Measurements from ENCODE around the gene ANO7. TPM values are rescaled to one million over a fixed set of nuclear protein-coding genes. Genes with fewer than 3 reads are reported as not detected.

Gene ANO7
- total and polyA plus RNA-seq, 2 of the 13 experiments (the other 11 are each of a cell fraction or from before 2014, with no cell fraction given), result 4.1 to 4.9 TPM

DNA sequence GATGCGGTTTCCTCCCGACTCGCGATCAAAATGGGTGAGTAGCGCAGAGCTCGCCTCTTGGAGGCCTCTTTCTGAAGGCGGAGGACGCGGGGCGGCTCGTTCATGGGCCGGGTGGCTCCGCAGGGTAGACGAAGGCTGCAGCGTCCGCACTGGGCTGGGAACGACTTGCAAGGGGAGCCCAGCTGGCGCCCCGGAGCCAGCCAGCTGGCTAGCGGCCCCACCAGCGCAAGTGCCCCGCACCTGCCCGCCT lies 38.9 kb upstream of the ANO7 start (continued):
- TF ChIP-seq, protein P1, sequence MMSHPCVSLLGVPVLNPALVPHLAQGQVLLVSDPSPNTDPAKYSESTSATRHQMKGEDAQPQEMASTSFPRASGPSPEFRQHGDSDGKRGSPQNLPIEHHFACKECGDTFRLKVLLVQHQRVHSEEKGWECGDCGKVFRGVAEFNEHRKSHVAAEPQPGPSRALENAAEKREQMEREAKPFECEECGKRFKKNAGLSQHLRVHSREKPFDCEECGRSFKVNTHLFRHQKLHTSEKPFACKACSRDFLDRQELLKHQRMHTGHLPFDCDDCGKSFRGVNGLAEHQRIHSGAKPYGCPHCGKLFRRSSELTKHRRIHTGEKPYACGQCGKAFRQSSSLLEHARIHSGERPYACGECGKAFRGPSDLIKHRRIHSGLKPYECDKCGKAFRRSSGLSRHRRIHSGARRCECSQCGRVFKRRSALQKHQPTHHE (CRISPR knock-in tag; IDR thresholded peaks at IDR 0.05; ENCODE audit: borderline replicate concordance), result no peak
- TF ChIP-seq ZC3H4 (CRISPR knock-in tag; IDR thresholded peaks at IDR 0.05; ENCODE audit: borderline replicate concordance), result no peak
- TF ChIP-seq FOSL1 (CRISPR knock-in tag; IDR thresholded peaks at IDR 0.05; ENCODE audit: borderline replicate concordance), result no peak
- no peak for TF ChIP-seq ZMYM4 (CRISPR knock-in tag; IDR thresholded peaks at IDR 0.05)
- no peak for TF ChIP-seq KDM3A (CRISPR knock-in tag; IDR thresholded peaks at IDR 0.05; ENCODE audit: low read depth)
- TF ChIP-seq KDM6A (CRISPR knock-in tag; IDR thresholded peaks at IDR 0.05; ENCODE audit: low read depth), result no peak
- TF ChIP-seq ZNF337 (CRISPR knock-in tag; IDR thresholded peaks at IDR 0.05; ENCODE audit: borderline replicate concordance, low read depth), result no peak
- TF ChIP-seq, protein P2, sequence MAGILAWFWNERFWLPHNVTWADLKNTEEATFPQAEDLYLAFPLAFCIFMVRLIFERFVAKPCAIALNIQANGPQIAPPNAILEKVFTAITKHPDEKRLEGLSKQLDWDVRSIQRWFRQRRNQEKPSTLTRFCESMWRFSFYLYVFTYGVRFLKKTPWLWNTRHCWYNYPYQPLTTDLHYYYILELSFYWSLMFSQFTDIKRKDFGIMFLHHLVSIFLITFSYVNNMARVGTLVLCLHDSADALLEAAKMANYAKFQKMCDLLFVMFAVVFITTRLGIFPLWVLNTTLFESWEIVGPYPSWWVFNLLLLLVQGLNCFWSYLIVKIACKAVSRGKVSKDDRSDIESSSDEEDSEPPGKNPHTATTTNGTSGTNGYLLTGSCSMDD (CRISPR knock-in tag; IDR thresholded peaks at IDR 0.05), result no peak
- TF ChIP-seq ZSCAN12 (CRISPR knock-in tag; IDR thresholded peaks at IDR 0.05), result 0 out of 2 replicates have a peak, but pooled peaks have one; percentile 40
- TF ChIP-seq RXRA (CRISPR knock-in tag; IDR thresholded peaks at IDR 0.05), result no peak
- TF ChIP-seq, protein P3, sequence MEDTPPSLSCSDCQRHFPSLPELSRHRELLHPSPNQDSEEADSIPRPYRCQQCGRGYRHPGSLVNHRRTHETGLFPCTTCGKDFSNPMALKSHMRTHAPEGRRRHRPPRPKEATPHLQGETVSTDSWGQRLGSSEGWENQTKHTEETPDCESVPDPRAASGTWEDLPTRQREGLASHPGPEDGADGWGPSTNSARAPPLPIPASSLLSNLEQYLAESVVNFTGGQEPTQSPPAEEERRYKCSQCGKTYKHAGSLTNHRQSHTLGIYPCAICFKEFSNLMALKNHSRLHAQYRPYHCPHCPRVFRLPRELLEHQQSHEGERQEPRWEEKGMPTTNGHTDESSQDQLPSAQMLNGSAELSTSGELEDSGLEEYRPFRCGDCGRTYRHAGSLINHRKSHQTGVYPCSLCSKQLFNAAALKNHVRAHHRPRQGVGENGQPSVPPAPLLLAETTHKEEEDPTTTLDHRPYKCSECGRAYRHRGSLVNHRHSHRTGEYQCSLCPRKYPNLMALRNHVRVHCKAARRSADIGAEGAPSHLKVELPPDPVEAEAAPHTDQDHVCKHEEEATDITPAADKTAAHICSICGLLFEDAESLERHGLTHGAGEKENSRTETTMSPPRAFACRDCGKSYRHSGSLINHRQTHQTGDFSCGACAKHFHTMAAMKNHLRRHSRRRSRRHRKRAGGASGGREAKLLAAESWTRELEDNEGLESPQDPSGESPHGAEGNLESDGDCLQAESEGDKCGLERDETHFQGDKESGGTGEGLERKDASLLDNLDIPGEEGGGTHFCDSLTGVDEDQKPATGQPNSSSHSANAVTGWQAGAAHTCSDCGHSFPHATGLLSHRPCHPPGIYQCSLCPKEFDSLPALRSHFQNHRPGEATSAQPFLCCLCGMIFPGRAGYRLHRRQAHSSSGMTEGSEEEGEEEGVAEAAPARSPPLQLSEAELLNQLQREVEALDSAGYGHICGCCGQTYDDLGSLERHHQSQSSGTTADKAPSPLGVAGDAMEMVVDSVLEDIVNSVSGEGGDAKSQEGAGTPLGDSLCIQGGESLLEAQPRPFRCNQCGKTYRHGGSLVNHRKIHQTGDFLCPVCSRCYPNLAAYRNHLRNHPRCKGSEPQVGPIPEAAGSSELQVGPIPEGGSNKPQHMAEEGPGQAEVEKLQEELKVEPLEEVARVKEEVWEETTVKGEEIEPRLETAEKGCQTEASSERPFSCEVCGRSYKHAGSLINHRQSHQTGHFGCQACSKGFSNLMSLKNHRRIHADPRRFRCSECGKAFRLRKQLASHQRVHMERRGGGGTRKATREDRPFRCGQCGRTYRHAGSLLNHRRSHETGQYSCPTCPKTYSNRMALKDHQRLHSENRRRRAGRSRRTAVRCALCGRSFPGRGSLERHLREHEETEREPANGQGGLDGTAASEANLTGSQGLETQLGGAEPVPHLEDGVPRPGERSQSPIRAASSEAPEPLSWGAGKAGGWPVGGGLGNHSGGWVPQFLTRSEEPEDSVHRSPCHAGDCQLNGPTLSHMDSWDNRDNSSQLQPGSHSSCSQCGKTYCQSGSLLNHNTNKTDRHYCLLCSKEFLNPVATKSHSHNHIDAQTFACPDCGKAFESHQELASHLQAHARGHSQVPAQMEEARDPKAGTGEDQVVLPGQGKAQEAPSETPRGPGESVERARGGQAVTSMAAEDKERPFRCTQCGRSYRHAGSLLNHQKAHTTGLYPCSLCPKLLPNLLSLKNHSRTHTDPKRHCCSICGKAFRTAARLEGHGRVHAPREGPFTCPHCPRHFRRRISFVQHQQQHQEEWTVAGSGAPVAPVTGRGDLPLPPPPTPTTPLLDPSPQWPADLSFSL (CRISPR knock-in tag; IDR thresholded peaks at IDR 0.05), result no peak
- TF ChIP-seq TARDBP (CRISPR knock-in tag; IDR thresholded peaks at IDR 0.05), result no peak
- TF ChIP-seq IRF1 (CRISPR knock-in tag; IDR thresholded peaks at IDR 0.05; ENCODE audit: low read depth), result no peak
- no peak for TF ChIP-seq ZNF441 (CRISPR knock-in tag; IDR thresholded peaks at IDR 0.05; ENCODE audit: borderline replicate concordance)
- no peak for TF ChIP-seq KLF11 (CRISPR knock-in tag; IDR thresholded peaks at IDR 0.05)
- no peak for TF ChIP-seq POGZ (CRISPR knock-in tag; IDR thresholded peaks at IDR 0.05)
- no peak for TF ChIP-seq EP300 (IDR thresholded peaks at IDR 0.05; ENCODE audit: low read depth in 2 of 2, low read length in 2 of 2)
- no peak for TF ChIP-seq EP300 (CRISPR knock-in tag; IDR thresholded peaks at IDR 0.05; ENCODE audit: borderline replicate concordance)
- no peak for TF ChIP-seq CEBPG (CRISPR knock-in tag; IDR thresholded peaks at IDR 0.05)
- no peak for TF ChIP-seq RNF2 (conservative IDR thresholded peaks at IDR 0.05; ENCODE audit: low read depth)
- no peak for TF ChIP-seq GATAD1 (CRISPR knock-in tag; IDR thresholded peaks at IDR 0.05)
- TF ChIP-seq ZNF205 (CRISPR knock-in tag; IDR thresholded peaks at IDR 0.05), result no peak
- peak; percentile 13; the same call in 1 of the 2 replicates for TF ChIP-seq PHF8 (CRISPR knock-in tag; IDR thresholded peaks at IDR 0.05)
- no peak; the same call in 1 of the 2 replicates for TF ChIP-seq NRL (CRISPR knock-in tag; IDR thresholded peaks at IDR 0.05; ENCODE audit: borderline replicate concordance)
- TF ChIP-seq ZNF510 (CRISPR knock-in tag; IDR thresholded peaks at IDR 0.05; ENCODE audit: low read depth), result no peak
